K562 (cell line): ENCODE measurements around the gene SLC39A11.

Experiments used
- CBX1 ChIP-seq: sonication (generic); IDR thresholded peaks from 2 replicates; pipeline ENCODE4 v1.6.1; 2016; ENCODE audit warnings: antibody characterized with exemption, low read depth, mild to moderate bottlenecking
- CBX5 ChIP-seq: IDR thresholded peaks from 2 replicates; pipeline ENCODE4 v1.6.1; 2014; ENCODE audit warnings: low read depth, borderline replicate concordance
- JUND ChIP-seq, 2 experiments: IDR thresholded peaks; 2 replicates in 1 of 2; 3 replicates in 1 of 2; pipeline ENCODE4 v1.6.1; 2011; ENCODE audit warnings: borderline replicate concordance in 2 of 2, low read depth in 2 of 2, low read length in 2 of 2, improper control_type of control experiment in 1 of 2, missing biosample characterization in 1 of 2, missing genetic modification characterization in 1 of 2, missing genetic modification reagents in 1 of 2
- NBN ChIP-seq: fragments of 450-650 bp; IDR thresholded peaks from 2 replicates; pipeline ENCODE4 v1.6.1; 2016; ENCODE audit warnings: low read depth, mild to moderate bottlenecking
- NFE2 ChIP-seq: IDR thresholded peaks from 2 replicates; pipeline ENCODE4 v1.6.1; 2014; ENCODE audit warnings: antibody characterized with exemption, low read depth
- NR2C2 ChIP-seq, 2 experiments: fragments of 200-800 bp in 1 of 2; sonication (Bioruptor generic) in 1 of 2; sonication (generic) in 1 of 2; formaldehyde crosslinking in 1 of 2; IDR thresholded peaks; 2 replicates each; pipeline versions ENCODE4 v1.6.1 to v1.8.0; 2016 to 2022; ENCODE audit warnings: mild to moderate bottlenecking in 1 of 2, missing compliant biosample characterization in 1 of 2, missing genetic modification characterization in 1 of 2, missing genetic modification reagents in 1 of 2
- RBM15 ChIP-seq: fragments of 200-400 bp; formaldehyde crosslinking; IDR thresholded peaks from 2 replicates; pipeline ENCODE4 v1.6.1; 2018; ENCODE audit warnings: mild to moderate bottlenecking, low read length, moderate library complexity; ENCODE audit not compliant: insufficient read depth
- RFX1 ChIP-seq: fragments of 450-650 bp; IDR thresholded peaks from 2 replicates; pipeline ENCODE4 v1.6.1; 2016; ENCODE audit warnings: mild to moderate bottlenecking, moderate library complexity
- TAF7 ChIP-seq: fragments of 450-650 bp; IDR thresholded peaks from 2 replicates; pipeline ENCODE4 v1.6.1; 2016; ENCODE audit warnings: missing genetic modification characterization, missing compliant biosample characterization
- ZNF217 ChIP-seq: sonication (generic); formaldehyde crosslinking; IDR thresholded peaks from 2 replicates; pipeline ENCODE4 v1.8.0; 2022; ENCODE audit warnings: mild to moderate bottlenecking, missing genetic modification reagents
- ZNF551 ChIP-seq: fragments of 250-450 bp; sonication (Bioruptor Pico); IDR thresholded peaks from 2 replicates; pipeline ENCODE4 v1.5.0; 2021; ENCODE audit warnings: mild to moderate bottlenecking, moderate library complexity

DNA sequence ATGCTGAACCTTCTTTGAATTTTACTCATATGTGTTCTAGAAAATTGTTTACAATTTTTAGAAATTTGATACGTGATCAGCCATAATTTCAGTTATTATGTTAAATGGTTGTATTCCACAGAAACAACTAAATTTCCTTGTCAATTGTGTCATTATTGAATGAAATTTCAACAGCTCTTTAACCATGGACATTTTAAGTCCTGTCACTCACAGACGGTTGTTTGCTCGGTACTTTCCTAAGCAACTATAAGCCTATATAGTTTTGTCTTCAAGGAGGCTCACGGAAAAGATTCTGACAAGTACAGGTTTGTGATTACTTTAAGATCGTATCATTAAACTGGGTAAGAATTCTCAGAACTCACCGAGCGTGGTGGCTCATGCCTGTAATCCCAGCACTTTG, 31.8 kb downstream of the SLC39A11 start:
- TF ChIP-seq ZNF217 (no peak), NFE2 (no peak), CBX5 (no peak), JUND (IDR thresholded peaks at IDR 0.05; ENCODE audit: borderline replicate concordance, low read depth, low read length) (no peak), JUND (tag; IDR thresholded peaks at IDR 0.05; ENCODE audit: borderline replicate concordance, low read depth, low read length) (no peak), NBN (no peak), ZNF551 (CRISPR knock-in tag) (no peak), TAF7 (tag) (no peak), RBM15 (no peak), RFX1 (no peak), NR2C2 (CRISPR knock-in tag; IDR thresholded peaks at IDR 0.05) (no peak), NR2C2 (tag; IDR thresholded peaks at IDR 0.05) (no peak), CBX1 (no peak)
